ENCODE measurements around the gene VWA7.
"Not testable (repeated sequence)": the region's sequence is repeated elsewhere in the genome, so short reads cannot be mapped to it uniquely, and the experiment has no call there.

Gene VWA7

GRCh38 chr6:31801031-31801927 lies 24.2 kb upstream of the VWA7 start:
- DNase-seq (ENCODE audit: low read depth in 2 of 2), result not testable (repeated sequence)

GRCh38 chr6:31799781-31800180 lies 22.7 kb upstream of the VWA7 start:
- DNase-seq (ENCODE audit: low read depth in 2 of 2), result no peak

DNA sequence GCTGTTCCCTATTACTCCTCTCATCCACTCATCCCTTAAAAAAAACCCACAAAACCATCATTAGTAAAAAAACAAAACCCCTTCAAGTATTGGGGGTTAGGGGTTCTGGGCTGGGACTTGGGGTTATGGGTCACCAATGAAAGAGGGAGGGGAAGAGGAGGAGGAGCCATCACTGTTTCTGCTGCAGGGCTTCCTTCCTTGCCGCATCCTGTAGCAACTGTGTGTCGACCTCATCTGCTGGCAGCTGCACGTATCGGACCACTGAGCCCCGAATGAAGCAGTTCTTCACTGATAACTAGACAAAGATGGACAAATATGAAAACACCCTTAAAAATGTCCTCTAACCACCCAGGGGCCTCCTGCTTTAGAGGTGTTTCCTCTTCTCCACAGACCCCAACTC lies 20.5 kb upstream of the VWA7 start:
- DNase-seq (ENCODE audit: low read depth in 2 of 2), result no peak

- no peak for DNase-seq (ENCODE audit: low read depth in 2 of 2)
Measured at GRCh38 chr6:31796993-31797385, 19.9 kb upstream of the VWA7 start.

- peak; percentile 66 for DNase-seq (ENCODE audit: low read depth in 2 of 2)
Measured at GRCh38 chr6:31795616-31796298, 18.6 kb upstream of the VWA7 start, which contains the start of gene VARS1. Gene VARS1 (minus strand): TSS chr6:31795752. CDS start chr6:31795217, 535 bp downstream.

- no peak for DNase-seq (ENCODE audit: low read depth in 2 of 2)
Measured at GRCh38 chr6:31794866-31795615, 17.9 kb upstream of the VWA7 start.

DNA sequence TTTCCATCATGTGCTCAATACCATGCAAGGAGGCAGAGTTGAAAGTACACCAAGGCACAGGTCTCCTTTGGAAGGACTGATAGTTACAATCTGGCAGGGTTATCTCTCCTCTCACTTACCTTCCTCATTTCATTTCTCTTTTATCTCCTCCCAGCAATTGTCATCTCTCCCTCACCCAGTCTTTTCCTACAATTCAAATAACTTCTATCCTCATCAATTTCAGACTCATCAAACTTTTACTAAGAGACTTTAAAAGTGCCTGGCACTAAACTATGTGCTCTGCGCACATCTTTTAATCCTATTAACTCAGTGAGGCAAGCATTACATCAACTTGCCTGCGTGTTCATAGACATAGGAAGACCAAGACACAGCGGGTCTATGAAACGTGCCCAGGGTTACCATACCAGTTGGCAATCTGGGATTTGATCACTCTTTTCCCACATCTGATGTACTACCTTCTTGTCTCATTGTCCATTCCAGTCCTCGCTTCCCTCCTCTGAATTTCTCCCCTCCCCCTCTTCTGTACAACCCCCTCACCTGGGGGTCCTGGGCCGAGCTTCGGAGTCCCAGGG lies 17.3 kb upstream of the VWA7 start:
- DNase-seq (ENCODE audit: low read depth in 2 of 2), result no peak

- DNase-seq (ENCODE audit: low read depth in 2 of 2), result not testable (repeated sequence)
Measured at GRCh38 chr6:31793927-31794245, 16.8 kb upstream of the VWA7 start.

DNA sequence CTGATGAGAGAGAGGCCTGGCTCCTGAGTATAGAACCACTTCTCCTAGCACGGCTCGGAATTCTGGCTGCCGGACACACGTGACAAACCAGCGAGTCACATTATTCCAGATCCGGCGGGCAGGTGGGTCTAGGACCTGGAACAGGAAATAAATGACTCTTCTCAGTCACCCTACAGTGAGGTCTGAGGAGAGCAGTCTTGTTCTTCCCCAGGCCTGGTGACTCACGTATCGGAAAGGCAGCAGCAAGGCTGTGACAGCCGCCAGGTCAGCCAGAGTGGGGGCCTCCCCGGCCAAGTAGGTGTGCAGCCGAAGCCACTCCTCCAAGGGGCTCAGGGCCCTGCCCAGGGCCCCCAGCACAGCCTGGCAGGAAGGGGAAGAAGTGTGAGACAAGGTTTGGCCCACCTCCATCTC lies 15.6 kb upstream of the VWA7 start:
- no peak for DNase-seq (ENCODE audit: low read depth in 2 of 2)

DNA sequence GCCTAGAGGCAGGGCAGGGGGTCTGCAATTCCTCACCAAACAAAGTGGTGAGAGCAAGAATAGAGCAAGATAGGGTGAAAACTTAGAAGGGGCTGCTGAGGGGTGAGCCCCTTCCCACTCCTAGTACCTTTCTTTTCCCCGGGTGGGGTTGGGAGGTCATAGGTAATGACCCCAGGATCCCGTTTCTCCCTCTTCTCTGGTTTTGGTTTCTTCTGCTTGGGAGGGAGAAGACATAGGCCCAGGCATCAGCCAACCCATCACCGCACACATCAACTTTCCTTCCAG lies 14.9 kb upstream of the VWA7 start:
- DNase-seq (ENCODE audit: low read depth in 2 of 2), result no peak

- DNase-seq (ENCODE audit: low read depth in 2 of 2), result no peak
Measured at GRCh38 chr6:31791324-31792089, 14.4 kb upstream of the VWA7 start.

- no peak for DNase-seq (ENCODE audit: low read depth in 2 of 2)
Measured at GRCh38 chr6:31785475-31785874, 8.3 kb upstream of the VWA7 start.

DNA sequence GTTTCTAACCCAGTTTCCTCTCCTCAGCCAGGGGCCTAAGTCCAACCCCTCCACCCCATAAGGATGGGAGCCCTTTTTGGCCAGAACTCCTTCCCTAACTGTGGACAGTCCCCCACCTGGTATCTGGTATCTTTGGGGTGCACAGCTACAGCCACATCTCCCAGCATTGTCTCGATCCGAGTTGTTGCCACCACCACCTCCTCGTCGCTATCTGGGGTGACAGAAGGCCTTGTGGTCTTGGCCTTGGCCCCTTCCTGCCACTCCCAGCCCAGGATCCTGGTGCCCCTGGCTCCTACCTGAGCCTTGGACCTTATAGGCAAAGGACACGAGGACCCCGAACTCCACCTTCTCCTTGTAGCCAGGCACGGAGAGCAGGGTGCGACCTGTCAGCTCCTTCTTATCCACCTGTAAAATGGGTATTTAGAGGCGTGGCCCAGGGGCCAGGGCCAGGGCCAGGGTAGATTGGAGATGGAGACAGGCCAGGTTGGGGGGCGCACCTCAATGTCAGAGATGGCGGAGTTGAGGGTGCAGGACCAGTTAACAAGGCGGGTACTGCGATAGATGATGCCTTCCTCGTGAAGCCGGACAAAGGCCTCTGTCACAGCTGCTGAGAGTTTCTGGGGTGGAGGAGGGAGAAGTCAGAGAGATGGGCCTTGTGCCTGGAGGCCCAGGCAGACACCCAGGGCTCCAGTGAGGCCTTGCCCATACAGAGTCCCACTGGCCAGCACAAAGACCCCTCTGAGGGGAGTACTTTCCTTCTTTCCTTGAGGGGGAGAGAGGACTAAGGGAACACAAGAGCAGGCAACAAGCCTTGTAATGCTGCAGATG lies 7.2 kb upstream of the VWA7 start:
- DNase-seq (ENCODE audit: low read depth in 2 of 2), result no peak

DNA sequence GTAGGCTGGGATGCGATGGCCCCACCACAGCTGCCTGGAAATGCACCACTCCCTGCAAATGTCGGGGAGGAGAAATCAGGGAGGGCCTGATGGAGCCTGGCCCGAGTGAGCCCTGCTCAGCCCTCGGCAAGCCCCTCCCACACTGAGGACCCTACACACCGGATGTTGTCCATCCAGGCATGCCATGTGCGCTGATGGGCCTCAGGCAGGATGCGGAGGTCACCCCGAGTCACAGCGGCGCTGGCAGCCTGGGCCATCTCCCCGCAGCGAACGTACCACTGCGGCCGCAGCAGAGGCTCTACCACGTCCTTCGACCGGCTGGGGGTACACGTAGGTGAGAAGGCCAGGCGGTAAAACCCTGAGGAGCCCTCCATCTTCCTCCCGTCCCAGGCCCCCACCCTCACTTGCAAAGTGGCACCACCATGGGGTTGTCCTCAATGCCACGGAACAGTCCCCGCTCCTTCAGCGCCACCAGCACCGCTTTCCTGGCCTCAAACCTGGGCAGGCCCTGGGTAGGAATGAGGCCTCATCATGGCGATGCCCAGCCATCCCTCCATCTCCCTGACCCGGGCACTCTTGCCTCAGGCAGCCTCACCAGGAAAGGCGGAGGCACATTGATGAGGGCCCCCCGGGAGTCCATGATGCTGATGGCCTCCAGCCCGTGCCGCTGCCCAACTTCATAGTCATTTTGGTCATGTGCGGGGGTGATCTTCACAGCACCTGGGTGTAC lies 5.2 kb upstream of the VWA7 start:
- DNase-seq (ENCODE audit: low read depth in 2 of 2), result no peak

DNA sequence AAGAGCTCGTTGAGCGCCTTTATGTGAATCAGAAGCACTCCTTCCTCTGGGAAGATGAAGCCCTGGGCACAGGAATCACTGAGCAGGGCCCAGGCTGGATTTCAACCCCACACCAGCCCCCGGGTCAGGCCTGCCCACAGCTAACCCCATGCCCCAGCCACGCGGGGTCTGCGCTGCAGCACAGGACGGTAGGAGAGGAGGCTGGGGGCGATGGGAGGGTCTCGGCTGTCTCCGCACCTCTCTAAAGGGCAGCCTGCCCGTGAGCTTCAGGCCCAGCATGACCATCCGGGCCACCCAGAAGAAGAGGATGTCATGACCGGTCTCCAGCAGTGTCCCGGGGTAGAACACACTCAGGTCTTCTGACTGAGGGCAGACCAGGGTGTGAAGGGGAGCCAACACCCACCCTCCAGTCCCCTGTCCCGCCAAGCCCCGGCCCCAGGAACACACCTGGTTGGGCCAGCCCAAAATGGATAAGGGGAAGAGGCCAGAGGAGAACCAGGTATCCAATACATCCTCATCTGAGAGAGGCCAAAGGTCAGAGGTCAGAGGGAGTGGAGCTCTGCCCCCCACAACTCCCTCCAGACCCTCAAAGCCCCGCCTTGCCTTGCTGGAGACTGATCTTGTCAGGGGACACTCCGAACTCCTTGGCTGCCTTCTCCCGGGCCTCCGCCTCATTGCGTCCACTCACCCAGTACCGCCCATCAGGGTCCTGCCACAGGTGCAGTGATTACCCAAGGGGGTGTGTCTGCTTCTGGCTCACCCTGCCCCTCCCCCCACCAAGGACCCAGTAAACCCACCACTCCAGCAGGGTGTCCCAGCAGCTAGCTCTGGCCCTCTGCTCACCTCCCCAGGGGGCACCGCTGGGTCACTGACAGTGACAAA lies 4.4 kb upstream of the VWA7 start:
- no peak for DNase-seq (ENCODE audit: low read depth in 2 of 2)

DNA sequence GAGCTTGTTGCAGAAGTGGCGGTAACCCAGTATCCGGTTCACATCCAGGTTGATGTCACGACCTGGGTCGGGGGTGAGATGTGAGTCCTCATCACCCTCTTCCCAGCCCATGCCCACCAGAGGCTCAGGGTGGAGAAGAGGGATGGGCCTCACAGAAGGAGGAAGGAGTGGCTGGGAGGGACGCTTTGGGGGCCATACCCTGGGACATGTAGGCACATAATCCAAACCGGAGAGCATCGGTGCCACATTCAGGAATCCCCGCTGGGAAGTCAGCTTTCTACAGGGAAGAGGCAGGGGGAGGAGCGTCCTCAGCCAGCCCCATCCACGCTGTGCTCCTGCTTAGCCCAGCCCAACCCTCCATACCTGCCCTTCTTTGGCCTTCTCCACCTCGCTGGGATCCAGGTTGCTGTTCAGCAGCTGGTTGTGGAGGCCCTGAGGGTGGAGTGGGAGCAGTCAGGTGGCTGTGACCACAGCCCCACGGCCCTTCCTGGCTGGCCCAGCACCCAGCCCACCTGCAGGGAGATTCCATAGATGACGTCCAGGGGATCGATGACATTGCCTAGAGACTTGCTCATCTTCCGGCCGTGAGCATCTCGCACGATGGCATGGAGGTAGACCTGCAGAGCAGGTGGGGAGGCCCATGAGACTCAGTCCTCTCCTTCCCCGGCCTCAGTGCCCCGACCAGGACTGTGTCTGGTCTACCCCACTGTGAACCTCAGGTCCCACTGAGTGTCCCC lies 3.5 kb upstream of the VWA7 start:
- DNase-seq (ENCODE audit: low read depth in 2 of 2), result no peak

DNA sequence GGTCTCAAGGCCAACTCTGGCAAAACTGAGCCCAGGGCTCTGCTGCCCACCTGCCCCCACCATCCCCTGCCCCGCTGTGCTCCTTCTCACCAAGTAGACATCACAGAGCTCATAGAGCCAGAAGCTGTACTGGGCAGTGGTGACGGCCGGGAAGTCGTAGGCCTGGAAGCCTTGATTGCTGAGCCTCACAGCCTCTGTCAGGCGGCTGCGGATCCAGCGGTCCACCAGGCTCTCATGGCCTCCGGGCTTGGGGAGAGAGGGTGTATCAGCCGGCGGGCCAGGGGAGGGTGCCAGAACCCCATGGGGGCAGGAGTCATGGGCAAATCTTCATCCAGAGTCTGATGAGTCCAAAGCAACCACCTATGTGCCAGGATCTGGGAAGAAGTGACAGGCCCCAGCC lies 2.8 kb upstream of the VWA7 start:
- no peak for DNase-seq (ENCODE audit: low read depth in 2 of 2)
